ENCODE data around the gene LRPAP1.
"Not testable (repeated sequence)": the region's sequence is repeated elsewhere in the genome, so short reads cannot be mapped to it uniquely, and the experiment has no call there.

LRPAP1 gene

GRCh38 chr4:3559381-3560290, 27.4 kb upstream of the LRPAP1 start:
- DNase-seq, result not testable (repeated sequence)

- DNase-seq, result not testable (repeated sequence)
These were observed 26.3 kb upstream of the LRPAP1 start for GRCh38 chr4:3558514-3558836.

GRCh38 chr4:3557676-3558513, 25.7 kb upstream of the LRPAP1 start:
- DNase-seq, result peak; percentile 1

GRCh38 chr4:3557088-3557492, 24.9 kb upstream of the LRPAP1 start:
- DNase-seq, result peak; percentile 90

GRCh38 chr4:3556244-3556867, 24.1 kb upstream of the LRPAP1 start:
- peak; percentile 21 for DNase-seq

- not testable (repeated sequence) for DNase-seq
These were observed 23.3 kb upstream of the LRPAP1 start for GRCh38 chr4:3555459-3556070.

- DNase-seq, result not testable (repeated sequence)
These were observed 19.1 kb upstream of the LRPAP1 start for GRCh38 chr4:3551366-3551765.

- not testable (repeated sequence) for DNase-seq
These were observed 18.6 kb upstream of the LRPAP1 start for GRCh38 chr4:3550792-3551325.

- DNase-seq, result not testable (repeated sequence)
These were observed 17.8 kb upstream of the LRPAP1 start for GRCh38 chr4:3550041-3550440.

- DNase-seq, result not testable (repeated sequence)
These were observed 17.4 kb upstream of the LRPAP1 start for GRCh38 chr4:3549694-3550001.

GRCh38 chr4:3548991-3549693, 16.9 kb upstream of the LRPAP1 start:
- not testable (repeated sequence) for DNase-seq

GRCh38 chr4:3546721-3547120, 14.5 kb upstream of the LRPAP1 start:
- not testable (repeated sequence) for DNase-seq

- not testable (repeated sequence) for DNase-seq
These were observed 13.1 kb upstream of the LRPAP1 start for GRCh38 chr4:3545351-3545750.

- DNase-seq, result not testable (repeated sequence)
These were observed 12.2 kb upstream of the LRPAP1 start for GRCh38 chr4:3544259-3545025.

GRCh38 chr4:3543415-3543814, 11.2 kb upstream of the LRPAP1 start:
- not testable (repeated sequence) for DNase-seq

- not testable (repeated sequence) for DNase-seq
These were observed 6.7 kb upstream of the LRPAP1 start for GRCh38 chr4:3538906-3539305.

GRCh38 chr4:3535812-3536211, 3.6 kb upstream of the LRPAP1 start:
- not testable (repeated sequence) for DNase-seq

- DNase-seq, result no peak
These were observed 1.2 kb upstream of the LRPAP1 start for GRCh38 chr4:3533423-3533820.

GRCh38 chr4:3532751-3533422, 665 bp upstream of the LRPAP1 start:
- no peak for DNase-seq

- no peak for DNase-seq
These were observed 824 bp downstream of the LRPAP1 start for GRCh38 chr4:3531318-3531878.
